Stimulated activated CD4-positive, alpha-beta T cell treated with anti-CD3 and anti-CD28 coated beads, Interleukin-2, amount 100 ng/mL, for 4 hours (primary cell): ENCODE results near the gene GALNT4.

Experiments used
- DNase-seq: peaks from one replicate; pipeline ENCODE4 v3.0.0-alpha.2; 2020; ENCODE audit warnings: low read depth

The GALNT4 gene

GRCh38 chr12:89493670-89494302, 30.8 kb downstream of the GALNT4 start:
- DNase-seq = no peak

- no peak for DNase-seq
Observed at GRCh38 chr12:89492883-89493282, 31.7 kb downstream of the GALNT4 start.

- no peak for DNase-seq
Observed at GRCh38 chr12:89490922-89491321, 33.7 kb downstream of the GALNT4 start.

- no peak for DNase-seq
Observed at GRCh38 chr12:89486264-89486663, 38.3 kb downstream of the GALNT4 start.

GRCh38 chr12:89484470-89484869, 40.1 kb downstream of the GALNT4 start:
- no peak for DNase-seq

GRCh38 chr12:89481213-89481914, 43.2 kb downstream of the GALNT4 start:
- no peak for DNase-seq

- no peak for DNase-seq
Observed at GRCh38 chr12:89479982-89480381, 44.6 kb downstream of the GALNT4 start.

- no peak for DNase-seq
Observed at GRCh38 chr12:89477633-89478279, 46.8 kb downstream of the GALNT4 start.

GRCh38 chr12:89476904-89477595, 47.5 kb downstream of the GALNT4 start:
- DNase-seq = no peak

GRCh38 chr12:89476232-89476631, 48.4 kb downstream of the GALNT4 start:
- DNase-seq = no peak

GRCh38 chr12:89475203-89475990, 49.2 kb downstream of the GALNT4 start:
- no peak for DNase-seq

- no peak for DNase-seq
Observed at GRCh38 chr12:89474615-89475014, 50.0 kb downstream of the GALNT4 start.
